Loucy (cell line): Measurements from ENCODE around the gene TOR1AIP1.

Source experiments
- CTCF ChIP-seq: fragments of 200-600 bp; sonication (generic); conservative IDR thresholded peaks from 2 replicates; pipeline ENCODE4 v1.5.1; 2014; ENCODE audit warnings: mild to moderate bottlenecking, antibody characterized with exemption, low read length
- EZH2phosphoT487 ChIP-seq: fragments of 200-600 bp; IDR thresholded peaks from 2 replicates; pipeline ENCODE4 v1.6.1; 2018; ENCODE audit warnings: antibody characterized with exemption, mild to moderate bottlenecking, moderate library complexity, borderline replicate concordance

GRCh38 chr1:179882253-179883039, at the start of gene TOR1AIP1:
- TF ChIP-seq CTCF (peak; percentile 44), EZH2phosphoT487 (no peak)
